HG03103 (cell line): Measurements from ENCODE around the gene PHF1.

Experiments
- ATAC-seq: cut with Tn5 transposase; IDR thresholded peaks from one replicate; pipeline ENCODE4 v1.9.1; 2021; ENCODE audit warnings: low read depth; ENCODE audit not compliant: unreplicated experiment

PHF1 gene

GRCh38 chr6:33430991-33431879 lies 20.4 kb downstream of the PHF1 start:
- ATAC-seq = no peak

GRCh38 chr6:33431880-33432541 lies 21.2 kb downstream of the PHF1 start:
- no peak for ATAC-seq

DNA sequence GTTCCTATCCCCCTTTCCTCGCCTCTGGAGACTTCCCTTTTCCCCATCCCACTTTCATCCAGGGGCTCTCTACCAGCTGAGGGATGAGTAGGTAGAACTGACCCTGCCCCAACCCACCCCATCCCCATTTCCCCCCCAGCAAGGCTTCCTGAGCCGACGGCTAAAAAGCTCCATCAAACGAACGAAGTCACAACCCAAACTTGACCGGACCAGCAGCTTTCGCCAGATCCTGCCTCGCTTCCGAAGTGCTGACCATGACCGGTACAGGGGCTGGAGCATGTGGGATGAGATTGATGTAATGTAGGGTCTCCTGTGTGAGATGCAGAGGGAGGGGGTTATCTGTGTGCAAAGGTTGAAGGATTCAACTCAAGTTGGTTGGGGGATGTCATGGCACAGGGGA lies 21.7 kb downstream of the PHF1 start:
- no peak for ATAC-seq

- ATAC-seq = no peak
Observed at GRCh38 chr6:33433001-33433543, 22.3 kb downstream of the PHF1 start.

- no peak for ATAC-seq
Observed at GRCh38 chr6:33433544-33434191, 22.9 kb downstream of the PHF1 start.

DNA sequence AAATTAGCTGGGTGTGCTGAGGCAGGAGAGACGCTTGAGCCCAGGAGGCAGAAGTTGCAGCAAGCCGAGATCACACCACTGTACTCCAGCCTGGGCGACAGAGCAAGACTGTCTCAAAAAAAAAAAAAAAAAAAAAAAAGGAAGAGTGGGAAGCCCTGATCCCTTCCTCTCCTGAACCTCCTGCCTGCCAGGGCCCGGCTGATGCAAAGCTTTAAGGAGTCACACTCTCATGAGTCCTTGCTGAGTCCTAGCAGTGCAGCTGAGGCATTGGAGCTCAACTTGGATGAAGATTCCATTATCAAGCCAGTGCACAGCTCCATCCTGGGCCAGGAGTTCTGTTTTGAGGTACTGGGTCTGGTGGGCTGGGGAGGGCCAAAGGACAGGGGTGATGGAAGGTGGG lies 24.1 kb downstream of the PHF1 start:
- no peak for ATAC-seq

DNA sequence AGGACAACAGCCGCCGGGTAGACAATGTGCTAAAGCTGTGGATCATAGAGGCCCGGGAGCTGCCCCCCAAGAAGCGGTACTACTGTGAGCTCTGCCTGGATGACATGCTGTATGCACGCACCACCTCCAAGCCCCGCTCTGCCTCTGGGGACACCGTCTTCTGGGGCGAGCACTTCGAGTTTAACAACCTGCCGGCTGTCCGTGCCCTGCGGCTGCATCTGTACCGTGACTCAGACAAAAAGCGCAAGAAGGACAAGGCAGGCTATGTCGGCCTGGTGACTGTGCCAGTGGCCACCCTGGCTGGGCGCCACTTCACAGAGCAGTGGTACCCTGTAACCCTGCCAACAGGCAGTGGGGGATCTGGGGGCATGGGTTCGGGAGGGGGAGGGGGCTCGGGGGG lies 26.9 kb downstream of the PHF1 start:
- ATAC-seq = no peak

GRCh38 chr6:33438978-33439594 lies 28.3 kb downstream of the PHF1 start:
- no peak for ATAC-seq

DNA sequence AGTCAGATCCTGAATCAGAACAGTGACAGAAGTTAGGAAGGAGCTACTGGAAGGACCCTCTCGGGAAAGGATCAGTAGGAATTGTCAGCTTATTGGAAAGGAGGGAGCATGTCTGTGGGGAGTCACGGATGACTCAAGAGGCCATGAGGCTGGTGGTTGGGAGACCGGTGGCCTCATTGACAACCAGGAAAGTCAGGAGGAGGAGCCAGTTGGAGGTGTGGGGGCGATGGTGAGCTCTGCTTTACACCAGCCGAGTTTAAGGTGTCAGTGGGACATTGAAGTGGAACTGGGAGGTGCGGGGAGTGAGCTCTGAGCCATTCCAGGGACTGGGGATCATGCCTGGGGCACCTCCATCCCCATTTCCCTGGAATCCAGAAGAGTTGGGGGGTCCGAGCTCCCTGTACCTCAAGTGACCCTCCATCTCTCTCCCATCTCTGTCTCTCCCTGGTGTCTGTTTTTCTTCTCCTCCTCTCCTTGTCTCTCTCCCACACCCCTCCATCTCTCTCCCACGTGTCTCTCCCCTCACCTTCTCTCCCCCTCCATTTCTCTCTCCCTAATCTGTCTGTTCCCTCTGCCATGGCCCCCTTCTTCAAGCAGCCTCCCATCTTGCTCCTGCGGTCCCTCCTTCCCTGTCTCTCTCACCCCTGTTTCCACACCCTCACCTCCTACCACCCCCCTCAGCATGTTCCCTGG lies 29.3 kb downstream of the PHF1 start:
- no peak for ATAC-seq

DNA sequence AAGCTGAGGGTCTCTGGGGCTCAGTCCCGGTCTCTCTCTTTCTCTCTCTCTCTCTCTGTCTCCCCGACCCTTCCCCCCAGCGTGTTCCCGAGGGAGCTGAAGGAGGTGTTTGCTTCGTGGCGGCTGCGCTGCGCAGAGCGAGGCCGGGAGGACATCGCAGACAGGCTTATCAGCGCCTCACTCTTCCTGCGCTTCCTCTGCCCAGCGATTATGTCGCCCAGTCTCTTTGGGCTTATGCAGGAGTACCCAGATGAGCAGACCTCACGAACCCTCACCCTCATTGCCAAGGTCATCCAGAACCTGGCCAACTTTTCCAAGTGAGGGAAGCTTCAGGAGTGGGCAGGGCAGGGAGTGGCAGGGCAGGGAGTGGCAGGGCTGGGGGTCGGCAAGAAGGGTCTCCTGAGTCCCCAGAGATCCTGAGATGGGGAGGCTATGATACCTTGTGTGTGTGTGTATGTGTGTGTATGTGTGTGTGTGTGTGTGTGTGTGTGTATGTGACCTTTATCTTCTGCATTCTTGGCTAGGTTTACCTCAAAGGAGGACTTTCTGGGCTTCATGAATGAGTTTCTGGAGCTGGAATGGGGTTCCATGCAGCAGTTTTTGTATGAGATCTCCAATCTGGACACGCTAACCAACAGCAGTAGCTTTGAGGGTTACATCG lies 30.0 kb downstream of the PHF1 start:
- ATAC-seq = no peak

- ATAC-seq = no peak
Observed at GRCh38 chr6:33441457-33441856, 30.6 kb downstream of the PHF1 start.

- ATAC-seq = no peak
Observed at GRCh38 chr6:33442283-33442682, 31.5 kb downstream of the PHF1 start.

DNA sequence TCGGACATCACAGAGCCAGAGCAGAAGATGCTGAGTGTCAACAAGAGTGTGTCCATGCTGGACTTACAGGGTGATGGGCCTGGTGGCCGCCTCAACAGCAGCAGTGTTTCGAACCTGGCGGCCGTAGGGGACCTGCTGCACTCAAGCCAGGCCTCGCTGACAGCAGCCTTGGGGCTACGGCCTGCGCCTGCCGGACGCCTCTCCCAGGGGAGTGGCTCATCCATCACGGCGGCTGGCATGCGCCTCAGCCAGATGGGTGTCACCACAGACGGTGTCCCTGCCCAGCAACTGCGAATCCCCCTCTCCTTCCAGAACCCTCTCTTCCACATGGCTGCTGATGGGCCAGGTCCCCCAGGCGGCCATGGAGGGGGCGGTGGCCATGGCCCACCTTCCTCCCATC lies 32.2 kb downstream of the PHF1 start:
- ATAC-seq = no peak

GRCh38 chr6:33443619-33444504 lies 33.0 kb downstream of the PHF1 start:
- ATAC-seq = no peak

DNA sequence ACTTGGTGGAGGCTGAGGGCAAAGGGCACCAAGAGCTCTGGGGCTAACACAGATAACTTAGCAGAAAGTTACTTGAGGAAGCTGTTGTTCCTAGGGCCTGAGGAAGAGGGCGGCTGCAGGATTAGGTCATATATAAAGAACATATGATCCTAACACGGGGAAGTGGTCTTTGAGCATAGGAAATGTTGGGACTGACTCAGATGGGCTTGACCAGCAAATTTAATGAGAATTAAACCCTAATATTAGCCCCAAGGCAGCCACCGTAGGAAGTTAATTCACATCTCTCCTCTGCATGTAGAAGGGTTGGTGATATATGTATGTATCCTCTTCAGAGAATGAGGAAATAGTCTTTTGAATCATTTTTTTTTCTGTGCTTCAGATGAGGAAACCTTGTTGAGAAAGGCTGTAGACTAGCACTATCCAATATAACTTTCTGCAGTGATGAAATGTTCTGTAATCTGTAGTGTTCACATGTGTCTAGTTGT lies 34.3 kb downstream of the PHF1 start:
- no peak for ATAC-seq

- ATAC-seq = no peak
Observed at GRCh38 chr6:33446356-33446755, 35.5 kb downstream of the PHF1 start.

DNA sequence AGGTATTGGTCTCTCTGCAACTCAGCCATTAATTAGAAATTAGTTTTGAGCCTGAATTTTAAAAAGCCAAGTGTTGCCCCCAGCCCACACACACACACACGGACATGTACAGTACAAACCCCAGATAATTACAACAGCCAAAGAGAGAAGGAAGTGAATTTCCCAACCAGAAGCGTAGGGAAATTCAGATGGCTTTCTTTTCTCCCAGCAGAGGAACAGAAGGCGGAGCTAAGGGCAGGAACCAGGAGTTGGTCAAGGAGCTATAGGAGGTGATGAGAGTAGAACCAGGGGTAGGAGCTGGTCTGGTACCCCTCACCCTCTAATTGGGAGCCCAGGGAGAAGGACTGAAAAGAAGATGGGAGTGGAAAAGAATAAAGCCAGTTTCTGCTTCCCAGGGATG lies 39.6 kb downstream of the PHF1 start:
- no peak for ATAC-seq

GRCh38 chr6:33451606-33452005 lies 40.8 kb downstream of the PHF1 start:
- no peak for ATAC-seq

DNA sequence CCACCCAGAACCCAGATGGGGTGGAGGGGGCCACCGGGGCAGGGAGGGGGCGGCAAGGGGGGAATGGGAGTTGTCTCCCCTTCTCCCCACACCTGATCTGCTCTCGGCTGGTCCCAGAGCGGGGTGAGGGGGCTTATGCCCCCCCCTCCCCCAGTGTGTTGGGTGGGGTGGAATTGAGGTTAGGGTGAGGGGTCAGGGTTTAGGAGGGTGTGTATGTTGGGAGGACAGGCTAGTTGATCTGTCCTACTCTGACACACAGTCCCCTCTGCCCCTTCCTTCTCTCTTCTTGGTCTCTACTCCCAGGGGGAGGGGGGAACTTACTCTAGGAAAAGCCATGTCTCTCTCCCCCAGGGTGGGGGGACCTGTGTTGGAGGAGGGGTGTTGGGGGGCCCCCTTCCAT lies 41.7 kb downstream of the PHF1 start:
- ATAC-seq = no peak
